GM13977 (cell line): ENCODE results near the gene VCX2.

Experiments
- DNase-seq: peaks from one replicate; pipeline ENCODE4 v3.0.0; 2012; ENCODE audit warnings: low spot score
- in situ Hi-C: fragments of 300-500 bp; cut with MboI; formaldehyde crosslinking; loops from one replicate; pipeline ENCODE4 v1.12.0; 2022; ENCODE audit warnings: low sequenced_read_pairs, low pct_unique_long_range_greater_than_20kb, mixed read lengths, inconsistent platforms; ENCODE audit not compliant: unreplicated experiment
- TF ChIP-seq, protein P1 (sequence below): IDR thresholded peaks from 2 replicates; pipeline ENCODE4 v1.5.1; 2012; ENCODE audit warnings: mild to moderate bottlenecking, control low read depth; ENCODE audit not compliant: insufficient read depth; ENCODE audit errors: extremely low read depth, missing control alignments

VCX2 gene

DNA sequence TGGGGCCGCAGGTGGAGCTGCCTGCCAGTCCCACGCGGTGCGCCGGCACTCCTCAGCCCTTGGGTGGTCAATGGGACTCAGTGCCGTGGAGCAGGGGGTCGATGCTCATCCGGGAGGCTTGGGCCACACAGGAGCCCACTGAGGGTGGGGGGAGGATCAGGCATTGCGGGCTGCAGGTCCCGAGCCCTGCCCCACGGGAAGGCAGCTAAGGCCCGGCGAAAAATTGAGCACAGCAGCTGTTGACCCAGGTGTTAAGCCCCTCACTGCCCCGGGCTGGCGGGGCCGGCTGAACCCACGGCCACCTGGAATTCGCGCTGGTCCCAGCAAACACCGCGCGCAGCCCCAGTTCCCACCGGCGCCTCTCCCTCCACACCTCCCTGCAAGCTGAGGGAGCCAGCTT, 26.1 kb downstream of the VCX2 start:
- no peak for DNase-seq
- in situ Hi-C loops: no loop called here
- TF ChIP-seq, protein P1, sequence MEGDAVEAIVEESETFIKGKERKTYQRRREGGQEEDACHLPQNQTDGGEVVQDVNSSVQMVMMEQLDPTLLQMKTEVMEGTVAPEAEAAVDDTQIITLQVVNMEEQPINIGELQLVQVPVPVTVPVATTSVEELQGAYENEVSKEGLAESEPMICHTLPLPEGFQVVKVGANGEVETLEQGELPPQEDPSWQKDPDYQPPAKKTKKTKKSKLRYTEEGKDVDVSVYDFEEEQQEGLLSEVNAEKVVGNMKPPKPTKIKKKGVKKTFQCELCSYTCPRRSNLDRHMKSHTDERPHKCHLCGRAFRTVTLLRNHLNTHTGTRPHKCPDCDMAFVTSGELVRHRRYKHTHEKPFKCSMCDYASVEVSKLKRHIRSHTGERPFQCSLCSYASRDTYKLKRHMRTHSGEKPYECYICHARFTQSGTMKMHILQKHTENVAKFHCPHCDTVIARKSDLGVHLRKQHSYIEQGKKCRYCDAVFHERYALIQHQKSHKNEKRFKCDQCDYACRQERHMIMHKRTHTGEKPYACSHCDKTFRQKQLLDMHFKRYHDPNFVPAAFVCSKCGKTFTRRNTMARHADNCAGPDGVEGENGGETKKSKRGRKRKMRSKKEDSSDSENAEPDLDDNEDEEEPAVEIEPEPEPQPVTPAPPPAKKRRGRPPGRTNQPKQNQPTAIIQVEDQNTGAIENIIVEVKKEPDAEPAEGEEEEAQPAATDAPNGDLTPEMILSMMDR: no peak

DNA sequence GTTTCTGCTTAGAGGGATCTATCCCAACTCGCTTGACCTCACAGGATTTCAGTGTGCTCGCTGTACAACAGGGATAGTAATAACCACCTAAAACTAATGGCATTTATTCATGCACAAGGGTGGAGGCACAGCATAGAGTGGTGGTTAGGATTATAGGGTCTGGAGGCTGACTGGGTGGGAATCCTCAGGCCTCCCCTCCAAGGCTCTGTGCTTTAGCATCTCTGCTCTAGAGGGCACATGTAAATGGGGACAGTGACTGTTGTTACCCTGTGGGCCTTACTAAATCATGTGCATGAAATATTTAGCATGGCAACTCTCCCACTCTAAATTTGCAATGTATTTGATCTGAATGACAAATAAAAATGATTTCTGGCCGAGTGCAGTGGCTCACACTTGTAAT, 29.2 kb downstream of the VCX2 start:
- in situ Hi-C loops: no loop called here
- no peak for DNase-seq
- TF ChIP-seq, protein P1: no peak

DNA sequence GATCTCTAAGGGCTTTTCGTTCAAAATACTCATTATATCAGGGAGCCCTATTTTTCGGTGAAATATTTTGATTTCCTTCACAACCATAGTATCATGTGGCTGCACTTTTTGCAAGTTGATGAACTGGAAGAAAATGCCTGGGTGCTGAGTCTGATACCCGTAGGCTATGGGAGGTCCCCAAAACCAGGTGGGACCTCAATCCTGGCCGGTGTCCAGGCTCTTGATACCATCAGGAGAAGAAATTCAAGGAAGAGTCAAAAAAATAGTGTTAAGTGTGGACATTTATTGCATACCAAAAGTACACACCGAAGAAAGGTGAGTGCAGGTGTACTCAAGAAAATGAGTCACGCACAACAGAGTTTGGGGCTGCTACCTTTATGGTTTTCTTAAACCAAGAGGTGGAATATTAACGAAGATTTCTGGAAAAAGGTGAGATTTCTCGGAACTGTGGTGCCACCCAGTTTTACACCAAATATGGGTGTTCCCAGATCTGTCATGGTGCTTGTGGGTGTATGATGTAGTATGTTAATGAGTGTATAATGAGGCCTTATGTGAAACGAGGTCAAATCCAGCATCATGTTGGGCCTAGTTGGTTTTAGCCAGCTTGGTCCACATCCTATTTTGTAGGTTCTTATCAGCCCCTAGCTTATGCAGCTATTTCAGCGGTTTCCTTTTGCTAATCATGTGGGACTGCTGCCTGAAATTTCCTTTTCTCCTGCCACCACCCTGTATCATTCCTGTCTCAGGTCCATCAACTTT, 29.9 kb downstream of the VCX2 start:
- TF ChIP-seq, protein P1: no peak
- no peak for DNase-seq
- in situ Hi-C loops: no loop called here

DNA sequence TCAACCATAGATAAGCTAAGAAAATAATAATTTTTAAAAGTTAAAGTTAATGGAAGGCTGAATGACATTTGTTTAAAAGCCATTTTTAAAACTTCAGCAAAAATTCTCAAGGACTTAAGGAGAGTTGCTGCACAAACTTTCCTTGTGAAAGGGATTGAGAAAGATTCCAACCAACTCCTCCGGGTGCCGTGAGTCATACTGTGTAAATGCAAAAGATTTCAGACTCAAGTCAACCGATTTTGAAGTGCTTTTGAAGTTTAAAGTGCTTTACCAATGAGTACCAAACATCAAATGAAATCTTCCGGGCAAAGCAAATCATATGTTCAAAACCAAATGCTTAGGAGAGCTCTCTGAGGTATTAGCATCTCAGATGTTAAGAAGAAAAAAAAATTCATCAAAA, 31.4 kb downstream of the VCX2 start:
- in situ Hi-C loops: no loop called here
- DNase-seq: no peak
- TF ChIP-seq, protein P1: no peak

DNA sequence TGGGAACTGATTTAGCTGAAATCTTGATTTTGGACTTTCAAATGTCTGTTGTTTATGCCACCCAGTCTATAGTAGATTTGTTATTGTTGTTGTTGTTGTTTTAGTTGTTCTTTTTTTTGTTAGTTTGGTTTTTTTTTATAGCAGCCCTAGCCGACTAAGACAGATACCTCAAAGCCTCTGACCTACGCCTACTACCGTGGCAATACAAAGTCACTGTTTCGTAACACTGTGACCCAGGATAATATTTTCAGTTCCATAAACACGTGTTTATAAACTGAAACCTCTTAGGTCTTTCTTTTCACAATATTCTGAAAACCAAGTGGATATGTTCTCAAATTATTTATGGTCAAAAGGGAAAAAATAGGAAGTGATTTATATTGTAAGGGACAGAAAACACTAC, 32.8 kb downstream of the VCX2 start:
- in situ Hi-C loops: no loop called here
- DNase-seq: no peak
- TF ChIP-seq, protein P1: no peak

DNA sequence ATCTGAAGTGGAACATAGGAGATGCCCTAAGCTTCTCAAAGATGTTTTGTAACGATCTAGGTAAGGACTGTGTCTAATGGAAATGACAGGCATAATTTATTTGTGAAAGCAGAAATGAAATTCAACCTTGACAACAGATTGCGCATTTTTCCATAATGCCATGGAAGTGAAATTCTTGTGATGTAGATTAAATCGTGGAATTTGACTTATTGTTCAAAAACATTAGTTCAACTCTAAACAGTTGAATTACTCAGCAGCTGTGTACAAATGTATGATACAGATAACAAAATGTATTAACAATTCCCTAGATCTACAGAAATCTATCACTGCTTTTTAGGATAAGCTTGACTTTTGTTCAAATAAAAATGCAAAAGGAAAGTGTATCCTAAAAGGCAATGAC, 44.4 kb downstream of the VCX2 start:
- DNase-seq: no peak
- TF ChIP-seq, protein P1: no peak
- in situ Hi-C loops: no loop called here
